ENCODE data around the gene NUDT3.

DNA sequence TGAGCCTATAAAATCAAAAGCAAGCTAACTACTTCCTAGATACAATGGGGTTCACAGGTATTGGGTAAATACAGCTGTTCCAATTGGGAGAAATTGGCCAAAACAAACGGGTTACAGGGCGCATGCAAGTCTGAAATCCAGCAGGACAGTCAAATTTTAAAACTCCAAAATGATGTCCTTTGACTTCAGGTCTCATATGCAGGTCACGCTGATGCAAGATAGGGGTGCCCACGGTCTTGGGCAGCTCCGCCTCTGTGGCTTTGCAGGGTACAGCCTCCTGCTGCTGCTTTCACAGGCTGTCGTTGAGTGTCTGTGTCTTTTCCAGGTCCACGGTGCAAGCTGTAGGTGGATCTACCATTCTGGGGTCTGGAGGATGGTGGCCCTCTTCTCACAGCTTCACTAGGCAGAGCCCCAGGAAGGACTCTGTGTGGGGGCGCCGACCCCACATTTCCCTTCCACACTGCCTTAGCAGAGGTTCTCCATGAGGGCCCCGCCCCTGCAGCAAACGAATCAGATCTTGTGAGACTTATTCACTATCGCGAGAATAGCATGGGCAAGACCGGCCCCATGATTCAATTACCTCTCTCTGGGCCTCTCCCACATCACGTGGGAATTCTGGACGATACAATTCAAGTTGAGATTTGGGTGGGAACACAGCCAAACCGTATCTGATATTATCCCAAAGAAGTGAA lies 131.7 kb downstream of the NUDT3 start:
- TF ChIP-seq, protein P1, sequence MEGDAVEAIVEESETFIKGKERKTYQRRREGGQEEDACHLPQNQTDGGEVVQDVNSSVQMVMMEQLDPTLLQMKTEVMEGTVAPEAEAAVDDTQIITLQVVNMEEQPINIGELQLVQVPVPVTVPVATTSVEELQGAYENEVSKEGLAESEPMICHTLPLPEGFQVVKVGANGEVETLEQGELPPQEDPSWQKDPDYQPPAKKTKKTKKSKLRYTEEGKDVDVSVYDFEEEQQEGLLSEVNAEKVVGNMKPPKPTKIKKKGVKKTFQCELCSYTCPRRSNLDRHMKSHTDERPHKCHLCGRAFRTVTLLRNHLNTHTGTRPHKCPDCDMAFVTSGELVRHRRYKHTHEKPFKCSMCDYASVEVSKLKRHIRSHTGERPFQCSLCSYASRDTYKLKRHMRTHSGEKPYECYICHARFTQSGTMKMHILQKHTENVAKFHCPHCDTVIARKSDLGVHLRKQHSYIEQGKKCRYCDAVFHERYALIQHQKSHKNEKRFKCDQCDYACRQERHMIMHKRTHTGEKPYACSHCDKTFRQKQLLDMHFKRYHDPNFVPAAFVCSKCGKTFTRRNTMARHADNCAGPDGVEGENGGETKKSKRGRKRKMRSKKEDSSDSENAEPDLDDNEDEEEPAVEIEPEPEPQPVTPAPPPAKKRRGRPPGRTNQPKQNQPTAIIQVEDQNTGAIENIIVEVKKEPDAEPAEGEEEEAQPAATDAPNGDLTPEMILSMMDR (IDR thresholded peaks at IDR 0.05; ENCODE audit: insufficient read depth, low read depth, low read length): no peak
- no peak for TF ChIP-seq EZH2 (IDR thresholded peaks at IDR 0.05; ENCODE audit: insufficient read depth, low read length)

All from astrocyte (in vitro differentiated cells and primary cell).